ENCODE results near the gene CLMP. TPM values are rescaled to one million over a fixed set of nuclear protein-coding genes. Genes with fewer than 3 reads are reported as not detected.

CLMP gene
- polyA plus RNA-seq, 3 donors, result 0.33 TPM; not detected in 2

DNA sequence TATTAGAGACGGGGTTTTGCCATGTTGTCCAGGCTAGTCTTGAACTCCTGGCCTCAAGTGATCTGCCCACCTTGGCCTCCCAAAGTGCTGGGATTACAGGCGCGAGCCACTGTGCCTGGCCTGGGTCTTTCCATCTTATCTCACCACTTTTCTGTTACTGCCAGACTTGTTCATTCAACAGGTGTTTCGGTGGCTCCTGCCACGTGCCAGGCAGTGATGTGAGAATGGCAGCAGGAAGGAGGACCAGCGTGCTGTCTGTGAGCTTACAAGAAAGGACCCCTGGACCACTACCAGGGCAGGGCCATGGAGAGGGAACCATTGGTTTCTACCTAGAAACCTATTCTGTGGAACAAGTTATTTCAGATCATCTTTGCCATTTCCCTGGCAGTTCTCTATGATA, 44.2 kb downstream of the CLMP start:
- Histone ChIP-seq H3K79me2 (ENCODE audit: insufficient read depth, low read length) (no peaks in the 10 kb centered on the region), H3K4me3 (replicated peaks in 1 of 3; ENCODE audit: low read depth in 2 of 3, low read length in 3 of 3) (no peak overlapping the region), H3K27ac (ENCODE audit: low read depth in 1 of 2, low read length in 2 of 2) (no peak overlapping the region), H3K36me3 (replicated peaks in 1 of 2; ENCODE audit: control insufficient read depth in 1 of 2, insufficient read depth in 2 of 2, low read length in 2 of 2) (no peaks in the 10 kb centered on the region), H3K9me3 (replicated peaks in 1 of 2; ENCODE audit: control insufficient read depth in 1 of 2, insufficient read depth in 1 of 2, low read length in 2 of 2) (peaks cover 0 to 2% of the 10 kb centered on the region in 2 donors), H3K4me2 (replicated peaks; ENCODE audit: extremely low read depth, low read length, poor library complexity, severe bottlenecking) (no peak overlapping the region), H4K20me1 (ENCODE audit: insufficient read depth, low read length) (no peaks in the 10 kb centered on the region), H3K9ac (ENCODE audit: insufficient read depth, low read length, poor library complexity, severe bottlenecking) (no peak overlapping the region), H2AFZ (ENCODE audit: insufficient read depth, low read depth, low read length, poor library complexity, severe bottlenecking) (no peak overlapping the region), H3K4me1 (ENCODE audit: control insufficient read depth in 1 of 2, insufficient read depth in 2 of 2, low read length in 2 of 2) (no peaks in the 10 kb centered on the region), H3K27me3 (ENCODE audit: control insufficient read depth in 2 of 2, insufficient read depth in 2 of 2, low read length in 2 of 2) (no peaks in the 10 kb centered on the region)
- no peaks in the 10 kb centered on the region for H3K4me1 Mint-ChIP-seq
- 91% methylated on average over 3 of the region's 6 CpGs for WGBS (ENCODE audit: insufficient coverage)
- intact Hi-C loops (cut with micrococcal nuclease), result no loop called here
- TF ChIP-seq, protein P1, sequence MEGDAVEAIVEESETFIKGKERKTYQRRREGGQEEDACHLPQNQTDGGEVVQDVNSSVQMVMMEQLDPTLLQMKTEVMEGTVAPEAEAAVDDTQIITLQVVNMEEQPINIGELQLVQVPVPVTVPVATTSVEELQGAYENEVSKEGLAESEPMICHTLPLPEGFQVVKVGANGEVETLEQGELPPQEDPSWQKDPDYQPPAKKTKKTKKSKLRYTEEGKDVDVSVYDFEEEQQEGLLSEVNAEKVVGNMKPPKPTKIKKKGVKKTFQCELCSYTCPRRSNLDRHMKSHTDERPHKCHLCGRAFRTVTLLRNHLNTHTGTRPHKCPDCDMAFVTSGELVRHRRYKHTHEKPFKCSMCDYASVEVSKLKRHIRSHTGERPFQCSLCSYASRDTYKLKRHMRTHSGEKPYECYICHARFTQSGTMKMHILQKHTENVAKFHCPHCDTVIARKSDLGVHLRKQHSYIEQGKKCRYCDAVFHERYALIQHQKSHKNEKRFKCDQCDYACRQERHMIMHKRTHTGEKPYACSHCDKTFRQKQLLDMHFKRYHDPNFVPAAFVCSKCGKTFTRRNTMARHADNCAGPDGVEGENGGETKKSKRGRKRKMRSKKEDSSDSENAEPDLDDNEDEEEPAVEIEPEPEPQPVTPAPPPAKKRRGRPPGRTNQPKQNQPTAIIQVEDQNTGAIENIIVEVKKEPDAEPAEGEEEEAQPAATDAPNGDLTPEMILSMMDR (IDR thresholded peaks at IDR 0.05), result no peak
- H3K27ac Mint-ChIP-seq, result no peak overlapping the region
- peaks cover 0 to 9% (median 2%) of the 10 kb centered on the region in 7 donors for H3K9me3 Mint-ChIP-seq
- no peak overlapping the region for H3K4me3 Mint-ChIP-seq
- peaks cover 0 to 3% (median 3%) of the 10 kb centered on the region in 3 donors for H3K27me3 Mint-ChIP-seq (ENCODE audit: low read depth in 3 of 3)
- no peak for DNase-seq
- no peaks in the 10 kb centered on the region for H3K36me3 Mint-ChIP-seq

DNA sequence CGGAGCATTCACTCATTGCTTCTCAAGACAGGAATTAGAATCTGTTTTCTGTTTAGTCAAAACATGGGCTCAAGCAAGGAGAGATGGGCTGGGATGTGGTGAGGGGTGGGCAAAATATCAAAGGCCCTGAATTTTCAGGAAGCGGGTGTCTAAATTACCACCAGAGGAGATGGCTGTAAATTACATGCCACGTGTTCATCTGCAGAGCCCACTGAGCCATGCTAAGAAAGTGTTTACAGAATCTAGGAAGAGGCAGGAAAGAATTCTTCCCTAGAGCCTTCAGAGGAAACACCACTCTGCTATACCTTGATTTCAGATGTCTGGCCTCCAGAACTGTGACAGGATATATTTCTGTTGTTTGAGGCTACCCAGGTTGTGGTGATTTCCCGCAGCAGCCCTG, 46.1 kb downstream of the CLMP start:
- Histone ChIP-seq H3K4me2 (replicated peaks; ENCODE audit: extremely low read depth, low read length, poor library complexity, severe bottlenecking) (no peak overlapping the region), H4K20me1 (ENCODE audit: insufficient read depth, low read length) (no peaks in the 10 kb centered on the region), H3K27me3 (ENCODE audit: control insufficient read depth in 2 of 2, insufficient read depth in 2 of 2, low read length in 2 of 2) (no peaks in the 10 kb centered on the region), H3K27ac (ENCODE audit: low read depth in 1 of 2, low read length in 2 of 2) (no peak overlapping the region), H3K9me3 (replicated peaks in 1 of 2; ENCODE audit: control insufficient read depth in 1 of 2, insufficient read depth in 1 of 2, low read length in 2 of 2) (no peaks in the 10 kb centered on the region), H3K36me3 (replicated peaks in 1 of 2; ENCODE audit: control insufficient read depth in 1 of 2, insufficient read depth in 2 of 2, low read length in 2 of 2) (no peaks in the 10 kb centered on the region), H3K79me2 (ENCODE audit: insufficient read depth, low read length) (no peaks in the 10 kb centered on the region), H3K4me3 (replicated peaks in 1 of 3; ENCODE audit: low read depth in 2 of 3, low read length in 3 of 3) (no peak overlapping the region), H3K4me1 (ENCODE audit: control insufficient read depth in 1 of 2, insufficient read depth in 2 of 2, low read length in 2 of 2) (no peaks in the 10 kb centered on the region), H3K9ac (ENCODE audit: insufficient read depth, low read length, poor library complexity, severe bottlenecking) (no peak overlapping the region), H2AFZ (ENCODE audit: insufficient read depth, low read depth, low read length, poor library complexity, severe bottlenecking) (no peak overlapping the region)
- DNase-seq, result no peak
- no peaks in the 10 kb centered on the region for H3K36me3 Mint-ChIP-seq
- no peak overlapping the region for H3K27ac Mint-ChIP-seq
- H3K4me3 Mint-ChIP-seq, result no peak overlapping the region
- H3K27me3 Mint-ChIP-seq (ENCODE audit: low read depth in 3 of 3), result peaks cover 0 to 5% (median 2%) of the 10 kb centered on the region in 3 donors
- peaks cover 0 to 3% (median 0%) of the 10 kb centered on the region in 7 donors for H3K9me3 Mint-ChIP-seq
- whole genome bisulfite sequencing (ENCODE audit: insufficient coverage), result no CpG with 5 or more reads among the region's 4 CpGs
- no peaks in the 10 kb centered on the region for H3K4me1 Mint-ChIP-seq
- intact Hi-C loops (cut with micrococcal nuclease), result no loop called here
- TF ChIP-seq, protein P1 (IDR thresholded peaks at IDR 0.05), result no peak
